ENCODE measurements around the gene TASP1. TPM values are rescaled to one million over a fixed set of nuclear protein-coding genes. Genes with fewer than 3 reads are reported as not detected.

Gene TASP1
- total and polyA plus RNA-seq, 2 donors (not counting 3 experiments of a cell fraction or from before 2014, with no cell fraction given): 3.5 to 8.9 TPM

DNA sequence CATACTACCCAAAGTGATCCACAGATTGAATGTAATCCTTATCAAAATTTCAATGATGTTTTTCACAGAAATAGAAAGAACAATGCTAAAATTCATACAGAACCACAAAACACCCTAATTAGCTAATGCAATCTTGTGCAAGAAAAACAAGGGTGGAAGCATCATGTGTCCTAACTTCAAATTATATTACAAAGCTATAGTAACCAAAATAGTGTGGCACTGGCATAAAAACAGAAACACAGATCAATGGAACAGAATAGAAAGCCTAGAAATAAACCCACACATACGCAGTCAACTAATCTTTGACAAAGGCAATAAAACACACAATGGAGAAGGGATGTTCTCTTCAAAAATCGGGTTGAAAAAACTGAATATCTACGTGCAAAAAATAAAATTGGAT lies 131.1 kb downstream of the TASP1 start:
- no peaks in the 10 kb centered on the region for H3K36me3 ChIP-seq (ENCODE audit: control insufficient read depth in 2 of 2, extremely low read depth in 1 of 2, insufficient read depth in 2 of 2, low read length in 2 of 2)
- intact Hi-C loops (cut with micrococcal nuclease): no loop called here
- POLR2A ChIA-PET: no interaction called here

More for the DNA sequence above, 131.1 kb downstream of the TASP1 start:
- FAIRE-seq (no peak), DNase-seq (ENCODE audit: low read depth, low spot score) (no peak)
- CTCF ChIA-PET: no interaction called here
- Histone ChIP-seq H3K9ac (replicated peaks; ENCODE audit: extremely low read depth, insufficient read depth, low read length) (no peak overlapping the region), H3K4me2 (ENCODE audit: insufficient read depth, low read length) (no peak overlapping the region), H3K4me3 (replicated peaks in 1 of 3; ENCODE audit: insufficient read depth in 1 of 3, low read depth in 1 of 3, low read length in 3 of 3) (no peak overlapping the region), H3K9me3 (replicated peaks; ENCODE audit: control insufficient read depth, insufficient read depth, low read length) (no peaks in the 10 kb centered on the region), H3K27me3 (ENCODE audit: control insufficient read depth in 2 of 2, insufficient read depth in 2 of 2, low read length in 2 of 2) (no peaks in the 10 kb centered on the region), H3K9me1 (replicated peaks; ENCODE audit: control insufficient read depth, extremely low read depth, insufficient read depth, low read length) (no peaks in the 10 kb centered on the region), H4K20me1 (replicated peaks; ENCODE audit: control insufficient read depth, extremely low read depth, insufficient read depth, low read length) (no peaks in the 10 kb centered on the region), H3K4me1 (ENCODE audit: control insufficient read depth, extremely low read depth, insufficient read depth, low read length) (no peaks in the 10 kb centered on the region), H3K79me2 (ENCODE audit: control insufficient read depth, insufficient read depth, low read length) (no peaks in the 10 kb centered on the region), H2AFZ (ENCODE audit: low read depth, low read length) (no peak overlapping the region), H3K27ac (ENCODE audit: insufficient read depth, low read depth, low read length) (no peak overlapping the region)
- dilution Hi-C loops (cut with MboI; ENCODE audit: extremely low pct_ligation_motif_present, low sequenced_read_pairs): no loop called here
- no TSS peak for BruUV-seq (replicated peaks)
- no peak for TF ChIP-seq FOS (IDR thresholded peaks at IDR 0.05; ENCODE audit: borderline replicate concordance, insufficient read depth, low read length)
- TF ChIP-seq JUN (IDR thresholded peaks at IDR 0.05; ENCODE audit: borderline replicate concordance, insufficient read depth, insufficient read length, low read depth): no peak
- TF ChIP-seq POLR2AphosphoS5 (IDR thresholded peaks at IDR 0.05; ENCODE audit: insufficient read depth, low read depth, low read length): no peak
- no peak for TF ChIP-seq GATA2 (IDR thresholded peaks at IDR 0.05; ENCODE audit: insufficient read depth, insufficient read length, low read depth, low read length)
- TF ChIP-seq POLR2A (IDR thresholded peaks at IDR 0.05; ENCODE audit: low read depth, low read length): no peak
- TF ChIP-seq, protein P1, sequence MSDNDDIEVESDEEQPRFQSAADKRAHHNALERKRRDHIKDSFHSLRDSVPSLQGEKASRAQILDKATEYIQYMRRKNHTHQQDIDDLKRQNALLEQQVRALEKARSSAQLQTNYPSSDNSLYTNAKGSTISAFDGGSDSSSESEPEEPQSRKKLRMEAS (IDR thresholded peaks at IDR 0.05; ENCODE audit: insufficient read depth, insufficient read length): no peak
- no peak for TF ChIP-seq EZH2 (IDR thresholded peaks at IDR 0.05; ENCODE audit: borderline replicate concordance, low read depth, low read length, severe bottlenecking)
- no peak for TF ChIP-seq MYC (IDR thresholded peaks at IDR 0.05; ENCODE audit: low read depth, low read length)
- TF ChIP-seq, protein P2, sequence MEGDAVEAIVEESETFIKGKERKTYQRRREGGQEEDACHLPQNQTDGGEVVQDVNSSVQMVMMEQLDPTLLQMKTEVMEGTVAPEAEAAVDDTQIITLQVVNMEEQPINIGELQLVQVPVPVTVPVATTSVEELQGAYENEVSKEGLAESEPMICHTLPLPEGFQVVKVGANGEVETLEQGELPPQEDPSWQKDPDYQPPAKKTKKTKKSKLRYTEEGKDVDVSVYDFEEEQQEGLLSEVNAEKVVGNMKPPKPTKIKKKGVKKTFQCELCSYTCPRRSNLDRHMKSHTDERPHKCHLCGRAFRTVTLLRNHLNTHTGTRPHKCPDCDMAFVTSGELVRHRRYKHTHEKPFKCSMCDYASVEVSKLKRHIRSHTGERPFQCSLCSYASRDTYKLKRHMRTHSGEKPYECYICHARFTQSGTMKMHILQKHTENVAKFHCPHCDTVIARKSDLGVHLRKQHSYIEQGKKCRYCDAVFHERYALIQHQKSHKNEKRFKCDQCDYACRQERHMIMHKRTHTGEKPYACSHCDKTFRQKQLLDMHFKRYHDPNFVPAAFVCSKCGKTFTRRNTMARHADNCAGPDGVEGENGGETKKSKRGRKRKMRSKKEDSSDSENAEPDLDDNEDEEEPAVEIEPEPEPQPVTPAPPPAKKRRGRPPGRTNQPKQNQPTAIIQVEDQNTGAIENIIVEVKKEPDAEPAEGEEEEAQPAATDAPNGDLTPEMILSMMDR (IDR thresholded peaks at IDR 0.05; ENCODE audit: extremely low read depth in 1 of 2, insufficient read depth in 1 of 2, low read depth in 1 of 2, low read length in 2 of 2): no peak

Data from endothelial cell of umbilical vein (primary cell).